K562 treated with DMSO at 1 percent for 12 hours (cell line): Measurements from ENCODE around the gene PRSS12. TPM values are rescaled to one million over a fixed set of nuclear protein-coding genes. Genes with fewer than 3 reads are reported as not detected.

Experiments
- total RNA-seq: library from RNA; unstranded; fragments of 300-600 nt; gene quantifications from 2 replicates; pipeline ENCODE4 v1.2.3, GENCODE V29; 2022; ENCODE audit not compliant: insufficient read depth

The PRSS12 gene
- total RNA-seq, result not detected in 2 replicates

GRCh38 chr4:118352843-118353533 lies at the start of gene PRSS12:
Gene PRSS12, minus strand, starts transcription at chr4:118353003. Its CDS starts 283 bp downstream, at chr4:118352720.

